Common myeloid progenitor, CD34-positive (primary cell): ENCODE results near the gene PNLDC1.

Experiments used
- CTCF ChIA-PET: fragments of 350-600 bp; sonication (Branson Sonifier 250); formaldehyde crosslinking; loops from one replicate; lab custom pipeline; 2021; ENCODE audit warnings: antibody characterized with exemption; lab: Charles Lee
- POLR2A ChIA-PET: fragments of 350-600 bp; sonication (Branson Sonifier 250); formaldehyde crosslinking; loops from one replicate; lab custom pipeline; 2021; ENCODE audit warnings: antibody characterized with exemption; lab: Charles Lee
- DNase-seq, 3 donors: peaks; one replicate each; pipeline versions ENCODE4 v3.0.0 to v3.0.0-alpha.2; 2013
- H3K27ac ChIP-seq, 2 experiments: 1 replicate in 1 of 2; 2 replicates in 1 of 2; pipeline ENCODE4 v1.7.0; 2013; ENCODE audit warnings: inconsistent platforms in 2 of 2, low read length in 2 of 2, mild to moderate bottlenecking in 2 of 2, low read depth in 1 of 2, moderate library complexity in 1 of 2; ENCODE audit not compliant: severe bottlenecking in 2 of 2, insufficient read depth in 1 of 2, poor library complexity in 1 of 2
- H3K27me3 ChIP-seq, 5 experiments: replicated peaks in 2 of 5; 1 replicate in 3 of 5; 2 replicates in 2 of 5; pipeline versions ENCODE4 v1.6.1 to v1.7.0; 2013; ENCODE audit warnings: low read length in 4 of 5, mild to moderate bottlenecking in 2 of 5, moderate library complexity in 2 of 5, inconsistent platforms in 1 of 5; ENCODE audit not compliant: insufficient read depth in 5 of 5, control insufficient read depth in 4 of 5
- H3K36me3 ChIP-seq, 4 experiments: 1 replicate in 2 of 4; 2 replicates in 2 of 4; pipeline versions ENCODE4 v1.6.1 to v1.7.0; 2013; ENCODE audit warnings: low read length in 3 of 4, control low read depth in 1 of 4, mild to moderate bottlenecking in 1 of 4; ENCODE audit not compliant: control insufficient read depth in 4 of 4, insufficient read depth in 4 of 4
- H3K4me1 ChIP-seq, 4 experiments: 1 replicate in 3 of 4; 2 replicates in 1 of 4; pipeline versions ENCODE4 v1.6.1 to v1.7.1; 2013; ENCODE audit warnings: low read length in 3 of 4, mild to moderate bottlenecking in 3 of 4, control low read depth in 1 of 4, inconsistent platforms in 1 of 4, moderate library complexity in 1 of 4; ENCODE audit not compliant: control insufficient read depth in 4 of 4, insufficient read depth in 4 of 4; ENCODE audit errors: control extremely low read depth in 1 of 4
- H3K4me3 ChIP-seq, 7 experiments: 1 replicate in 4 of 7; 2 replicates in 3 of 7; pipeline versions ENCODE4 v1.5.1 to v1.7.0; 2013; ENCODE audit warnings: mild to moderate bottlenecking in 7 of 7, low read length in 6 of 7, moderate library complexity in 6 of 7, inconsistent platforms in 2 of 7, low read depth in 2 of 7, control low read depth in 1 of 7; ENCODE audit not compliant: insufficient read depth in 4 of 7, control insufficient read depth in 1 of 7; ENCODE audit errors: extremely low read depth in 1 of 7
- H3K9me3 ChIP-seq, 5 experiments: 1 replicate in 4 of 5; 2 replicates in 1 of 5; pipeline versions ENCODE4 v1.6.1 to v1.7.1; 2013; ENCODE audit warnings: low read length in 4 of 5, mild to moderate bottlenecking in 2 of 5, inconsistent platforms in 1 of 5, low read depth in 1 of 5, moderate library complexity in 1 of 5; ENCODE audit not compliant: control insufficient read depth in 4 of 5, insufficient read depth in 2 of 5; ENCODE audit errors: control extremely low read depth in 1 of 5
- WGBS: methylation state at CpG from one replicate; pipeline ENCODE4 v1.1.5; 2013; ENCODE audit not compliant: insufficient coverage; 5-methylcytosine and 5-hydroxymethylcytosine counted together

The PNLDC1 gene

GRCh38 chr6:159762681-159763293 lies 37.3 kb upstream of the PNLDC1 start:
- CTCF ChIA-PET: interaction anchor here (1.4 to 2.9 kb wide), 4 partner anchors 31 to 74 kb away, joined by 3 to 10 read pairs (median 8); partner anchors contain the start of gene WTAP
- H3K4me3 ChIP-seq: peak overlapping the region; percentile 83 to 92 (median 89)

GRCh38 chr6:159766906-159767305 lies 33.2 kb upstream of the PNLDC1 start:
- H3K36me3 ChIP-seq: peaks cover 23 to 70% (median 42%) of the 10 kb centered on the region in 4 experiments
- peaks cover 2 to 21% (median 12%) of the 10 kb centered on the region in 4 experiments for H3K4me1 ChIP-seq
- no peak overlapping the region for H3K4me3 ChIP-seq
- H3K27ac ChIP-seq: no peak overlapping the region
- DNase-seq: no peak
- H3K27me3 ChIP-seq: no peaks in the 10 kb centered on the region
- peaks cover 0 to 4% (median 0%) of the 10 kb centered on the region in 5 experiments for H3K9me3 ChIP-seq
- ChIA-PET POLR2A (no interaction called here), CTCF (interaction anchor here (1.3 to 1.4 kb wide), 2 partner anchors 21 to 35 kb away, joined by 3 to 6 read pairs; no protein-coding TSS in a partner anchor)

More at GRCh38 chr6:159762681-159763293, 37.3 kb upstream of the PNLDC1 start:
- Histone ChIP-seq H3K27ac (peak overlapping the region; percentile 68 to 97), H3K9me3 (no peaks in the 10 kb centered on the region), H3K27me3 (no peaks in the 10 kb centered on the region), H3K36me3 (peaks cover 10 to 50% (median 24%) of the 10 kb centered on the region in 4 experiments), H3K4me1 (peaks cover 11 to 34% (median 23%) of the 10 kb centered on the region in 4 experiments)
- POLR2A ChIA-PET: no interaction called here
- DNase-seq: peak in 2 of 3 donors; percentile 68 to 69
- 15% methylated on average over 16 of the region's 16 CpGs for WGBS

GRCh38 chr6:159769470-159769869 lies 30.6 kb upstream of the PNLDC1 start:
- H3K27me3 ChIP-seq: no peaks in the 10 kb centered on the region
- CTCF ChIA-PET: interaction anchor here (1.3 to 2.6 kb wide), 2 partner anchors 19 to 83 kb away, joined by 4 to 7 read pairs; no protein-coding TSS in a partner anchor
- POLR2A ChIA-PET: no interaction called here
- H3K36me3 ChIP-seq: peaks cover 25 to 82% (median 42%) of the 10 kb centered on the region in 4 experiments
- DNase-seq: no peak
- H3K9me3 ChIP-seq: peaks cover 0 to 8% (median 0%) of the 10 kb centered on the region in 5 experiments
- H3K4me1 ChIP-seq: peaks cover 0 to 5% (median 0%) of the 10 kb centered on the region in 4 experiments
- H3K27ac ChIP-seq: no peak overlapping the region
- H3K4me3 ChIP-seq: no peak overlapping the region

GRCh38 chr6:159772196-159772595 lies 27.9 kb upstream of the PNLDC1 start:
- ChIA-PET POLR2A (no interaction called here), CTCF (interaction anchor here (1.1 to 2.9 kb wide), 3 partner anchors 10 to 82 kb away, joined by 3 to 9 read pairs (median 4); no protein-coding TSS in a partner anchor)
- Histone ChIP-seq H3K36me3 (peaks cover 28 to 88% (median 46%) of the 10 kb centered on the region in 4 experiments), H3K4me1 (no peaks in the 10 kb centered on the region), H3K27me3 (no peaks in the 10 kb centered on the region), H3K4me3 (no peak overlapping the region), H3K9me3 (peaks cover 0 to 8% (median 0%) of the 10 kb centered on the region in 5 experiments), H3K27ac (no peak overlapping the region)
- no CpG with 5 or more reads among the region's 1 CpG for WGBS
- no peak for DNase-seq

- no peaks in the 10 kb centered on the region for H3K4me1 ChIP-seq
- H3K27me3 ChIP-seq: no peaks in the 10 kb centered on the region
- no peak overlapping the region for H3K4me3 ChIP-seq
- DNase-seq: no peak
- H3K9me3 ChIP-seq: no peaks in the 10 kb centered on the region
- H3K36me3 ChIP-seq: peaks cover 29 to 94% (median 53%) of the 10 kb centered on the region in 4 experiments
- ChIA-PET POLR2A (no interaction called here), CTCF (interaction anchor here (1.2 kb wide), 1 partner anchor 86 kb away, joined by 3 read pairs; no protein-coding TSS in a partner anchor)
- H3K27ac ChIP-seq: no peak overlapping the region
- 100% methylated on average over 4 of the region's 7 CpGs for WGBS
These were observed 22.7 kb upstream of the PNLDC1 start for GRCh38 chr6:159777240-159777904.

- Histone ChIP-seq H3K27ac (no peak overlapping the region), H3K9me3 (no peaks in the 10 kb centered on the region), H3K27me3 (no peaks in the 10 kb centered on the region), H3K4me3 (no peak overlapping the region), H3K36me3 (peaks cover 36 to 94% (median 59%) of the 10 kb centered on the region in 4 experiments), H3K4me1 (no peaks in the 10 kb centered on the region)
- DNase-seq: no peak
- ChIA-PET CTCF (interaction anchor here (1.2 kb wide), 1 partner anchor 87 kb away, joined by 3 read pairs; no protein-coding TSS in a partner anchor), POLR2A (no interaction called here)
- no CpG with 5 or more reads among the region's 1 CpG for WGBS
These were observed 21.9 kb upstream of the PNLDC1 start for GRCh38 chr6:159778131-159778530.
